NCI-H146 treated with DMSO at 0.1 percent for 48 hours (cell line): ENCODE measurements around the gene SDK2.

Experiments used
- DNase-seq: peaks from one replicate; lab custom pipeline; 2025; ENCODE audit not compliant: unreplicated experiment; lab: John Stamatoyannopoulos, UW

SDK2 gene

GRCh38 chr17:73396431-73397277, 247.6 kb downstream of the SDK2 start:
- DNase-seq, result no peak

GRCh38 chr17:73394512-73395450, 249.5 kb downstream of the SDK2 start:
- no peak for DNase-seq

GRCh38 chr17:73393962-73394361, 250.3 kb downstream of the SDK2 start:
- DNase-seq, result no peak

- DNase-seq, result no peak
Measured at GRCh38 chr17:73393381-73393780, 250.9 kb downstream of the SDK2 start.

- no peak for DNase-seq
Measured at GRCh38 chr17:73391331-73392265, 252.6 kb downstream of the SDK2 start.

- DNase-seq, result no peak
Measured at GRCh38 chr17:73390851-73391250, 253.4 kb downstream of the SDK2 start.

- DNase-seq, result no peak
Measured at GRCh38 chr17:73390221-73390620, 254.0 kb downstream of the SDK2 start.

- no peak for DNase-seq
Measured at GRCh38 chr17:73389411-73389810, 254.8 kb downstream of the SDK2 start.

GRCh38 chr17:73388578-73388905, 255.7 kb downstream of the SDK2 start:
- no peak for DNase-seq

- DNase-seq, result no peak
Measured at GRCh38 chr17:73387746-73388577, 256.3 kb downstream of the SDK2 start.

- DNase-seq, result no peak
Measured at GRCh38 chr17:73386561-73386960, 257.7 kb downstream of the SDK2 start.

GRCh38 chr17:73384926-73385325, 259.3 kb downstream of the SDK2 start:
- no peak for DNase-seq

GRCh38 chr17:73380439-73381106, 263.7 kb downstream of the SDK2 start:
- DNase-seq, result no peak

- DNase-seq, result no peak
Measured at GRCh38 chr17:73379826-73380225, 264.4 kb downstream of the SDK2 start.

- no peak for DNase-seq
Measured at GRCh38 chr17:73378974-73379470, 265.2 kb downstream of the SDK2 start.

GRCh38 chr17:73376636-73377035, 267.6 kb downstream of the SDK2 start:
- no peak for DNase-seq

- DNase-seq, result no peak
Measured at GRCh38 chr17:73376152-73376551, 268.1 kb downstream of the SDK2 start.

- DNase-seq, result no peak
Measured at GRCh38 chr17:73371836-73372235, 272.4 kb downstream of the SDK2 start.

- DNase-seq, result no peak
Measured at GRCh38 chr17:73371285-73371684, 273.0 kb downstream of the SDK2 start.
